Measurements from ENCODE around the gene VSX2.

The VSX2 gene

GRCh38 chr14:74302634-74303569 lies 63.7 kb downstream of the VSX2 start, which contains the start of gene ABCD4:
Gene ABCD4 (minus strand): TSS chr14:74302934. CDS start chr14:74302912, 22 bp downstream.
- DNase-seq: peak; percentile 80

DNA sequence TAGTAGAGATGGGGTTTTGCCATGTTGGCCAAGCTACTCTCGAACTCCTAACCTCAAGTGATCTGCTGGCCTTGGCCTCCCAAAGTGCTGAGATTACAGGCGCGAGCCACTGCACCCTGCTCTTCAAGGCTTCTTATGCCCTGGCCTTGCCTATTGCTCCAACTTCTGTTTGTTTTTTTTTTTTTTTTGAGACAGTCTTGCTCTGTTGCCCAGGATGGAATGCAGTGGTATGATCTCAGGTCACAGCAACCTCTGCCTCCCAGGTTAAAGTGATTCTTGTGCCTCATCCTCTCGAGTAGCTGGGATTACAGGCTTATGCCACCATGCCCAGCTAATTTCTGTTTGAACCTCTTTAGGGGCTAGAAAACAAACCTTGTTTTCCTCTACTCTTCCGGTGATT lies 69.4 kb downstream of the VSX2 start:
- DNase-seq: no peak

- no peak for DNase-seq
Measured at GRCh38 chr14:74309125-74310022, 70.1 kb downstream of the VSX2 start.

DNA sequence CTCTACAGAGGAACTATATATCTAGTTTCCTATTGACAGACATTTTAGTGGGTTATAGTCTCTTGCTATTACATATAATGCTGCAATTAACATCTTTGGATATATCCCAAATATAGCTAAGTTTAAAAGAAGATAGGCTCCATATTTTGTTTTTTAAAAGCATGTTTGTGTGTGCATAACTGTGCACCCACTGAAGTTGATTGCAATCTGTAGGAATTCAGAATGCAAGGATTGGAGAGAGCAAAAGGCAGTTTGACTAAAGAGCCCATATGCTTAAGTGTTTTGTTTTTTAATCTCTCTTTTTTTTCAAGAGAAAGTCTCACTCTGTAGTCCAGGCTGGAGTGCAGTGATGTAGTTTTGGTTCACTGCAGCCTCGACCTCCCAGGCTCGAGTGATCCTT lies 72.9 kb downstream of the VSX2 start:
- no peak for DNase-seq
